NCI-H748 treated with DMSO at 0.1 percent for 48 hours (cell line): ENCODE data around the gene TPO.
"Not testable (repeated sequence)": the region's sequence is repeated elsewhere in the genome, so short reads cannot be mapped to it uniquely, and the experiment has no call there.

Experiments used
- DNase-seq: peaks from one replicate; lab custom pipeline; 2025; lab: John Stamatoyannopoulos, UW

TPO gene

GRCh38 chr2:1484131-1484884, 71.0 kb downstream of the TPO start:
- DNase-seq = no peak

- no peak for DNase-seq
Observed at GRCh38 chr2:1486670-1487069, 73.4 kb downstream of the TPO start.

GRCh38 chr2:1487758-1488157, 74.5 kb downstream of the TPO start:
- DNase-seq = no peak

GRCh38 chr2:1488181-1488671, 75.0 kb downstream of the TPO start:
- DNase-seq = no peak

- no peak for DNase-seq
Observed at GRCh38 chr2:1488851-1489250, 75.6 kb downstream of the TPO start.

GRCh38 chr2:1489486-1489885, 76.2 kb downstream of the TPO start:
- DNase-seq = no peak

- not testable (repeated sequence) for DNase-seq
Observed at GRCh38 chr2:1490381-1490780, 77.1 kb downstream of the TPO start.

- no peak for DNase-seq
Observed at GRCh38 chr2:1491751-1492150, 78.5 kb downstream of the TPO start.

- not testable (repeated sequence) for DNase-seq
Observed at GRCh38 chr2:1492231-1492630, 79.0 kb downstream of the TPO start.

- DNase-seq = no peak
Observed at GRCh38 chr2:1492711-1493430, 79.6 kb downstream of the TPO start.

GRCh38 chr2:1493431-1494126, 80.3 kb downstream of the TPO start:
- no peak for DNase-seq

GRCh38 chr2:1494257-1494656, 81.0 kb downstream of the TPO start:
- DNase-seq = no peak

GRCh38 chr2:1494906-1495305, 81.6 kb downstream of the TPO start:
- no peak for DNase-seq

- DNase-seq = no peak
Observed at GRCh38 chr2:1495676-1496358, 82.6 kb downstream of the TPO start.

- DNase-seq = no peak
Observed at GRCh38 chr2:1496359-1496821, 83.1 kb downstream of the TPO start.

GRCh38 chr2:1497122-1497611, 83.9 kb downstream of the TPO start:
- no peak for DNase-seq

GRCh38 chr2:1498176-1498575, 84.9 kb downstream of the TPO start:
- no peak for DNase-seq

- no peak for DNase-seq
Observed at GRCh38 chr2:1499033-1499795, 86.0 kb downstream of the TPO start.

- DNase-seq = no peak
Observed at GRCh38 chr2:1501038-1501851, 88.0 kb downstream of the TPO start.

GRCh38 chr2:1501991-1502390, 88.7 kb downstream of the TPO start:
- DNase-seq = no peak
